GM23248 (cell line): Measurements from ENCODE around the gene BRD4.

ENCODE experiments used
- EZH2 ChIP-seq: fragments of 200-600 bp; sonication (generic); IDR thresholded peaks from 2 replicates; pipeline ENCODE4 v1.6.1; 2018; ENCODE audit warnings: antibody characterized with exemption, mild to moderate bottlenecking; ENCODE audit not compliant: insufficient read depth, poor library complexity, severe bottlenecking
- EZH2phosphoT487 ChIP-seq: fragments of 200-600 bp; sonication (generic); IDR thresholded peaks from 2 replicates; pipeline ENCODE4 v1.6.1; 2018; ENCODE audit warnings: antibody characterized with exemption, moderate library complexity, mild to moderate bottlenecking, low read depth; ENCODE audit not compliant: insufficient read depth

GRCh38 chr19:15198951-15199660 lies 133.2 kb downstream of the BRD4 start:
- TF ChIP-seq EZH2 (no peak), EZH2phosphoT487 (no peak)
